ENCODE measurements around the gene CA4.

GRCh38 chr17:60161598-60162330 is 12.0 kb downstream of the CA4 start:
- TF ChIP-seq CTCF (IDR thresholded peaks at IDR 0.05) (no peak), EZH2phosphoT487 (IDR thresholded peaks at IDR 0.05) (no peak), EZH2 (IDR thresholded peaks at IDR 0.05) (no peak)
